ENCODE measurements around the gene FIGN.

The FIGN gene

GRCh38 chr2:163736433-163737189 is 803 bp upstream of the FIGN start:
- DNase-seq, result no peak

- DNase-seq, result peak; percentile 26
Observed at GRCh38 chr2:163734881-163735684, 725 bp downstream of the FIGN start.

GRCh38 chr2:163734401-163734800 is 1.4 kb downstream of the FIGN start:
- DNase-seq, result no peak

- DNase-seq, result no peak
Observed at GRCh38 chr2:163733956-163734355, 1.9 kb downstream of the FIGN start.

GRCh38 chr2:163733301-163733938 is 2.4 kb downstream of the FIGN start:
- DNase-seq, result no peak

- no peak for DNase-seq
Observed at GRCh38 chr2:163732727-163733126, 3.1 kb downstream of the FIGN start.

GRCh38 chr2:163731735-163732134 is 4.1 kb downstream of the FIGN start:
- DNase-seq, result no peak

- DNase-seq, result no peak
Observed at GRCh38 chr2:163730556-163730955, 5.3 kb downstream of the FIGN start.

- DNase-seq, result no peak
Observed at GRCh38 chr2:163729636-163730273, 6.1 kb downstream of the FIGN start.

- no peak for DNase-seq
Observed at GRCh38 chr2:163723881-163724280, 11.9 kb downstream of the FIGN start.

- no peak for DNase-seq
Observed at GRCh38 chr2:163723348-163723747, 12.5 kb downstream of the FIGN start.

GRCh38 chr2:163719331-163719730 is 16.5 kb downstream of the FIGN start:
- DNase-seq, result peak; percentile 34

GRCh38 chr2:163717993-163718680 is 17.7 kb downstream of the FIGN start:
- DNase-seq, result peak; percentile 56

GRCh38 chr2:163717515-163717914 is 18.3 kb downstream of the FIGN start:
- no peak for DNase-seq

GRCh38 chr2:163716101-163716500 is 19.7 kb downstream of the FIGN start:
- DNase-seq, result no peak

GRCh38 chr2:163715668-163716067 is 20.1 kb downstream of the FIGN start:
- DNase-seq, result no peak

- DNase-seq, result no peak
Observed at GRCh38 chr2:163715199-163715598, 20.6 kb downstream of the FIGN start.

- no peak for DNase-seq
Observed at GRCh38 chr2:163713534-163714311, 22.1 kb downstream of the FIGN start.

- no peak for DNase-seq
Observed at GRCh38 chr2:163711699-163712098, 24.1 kb downstream of the FIGN start.

- no peak for DNase-seq
Observed at GRCh38 chr2:163711258-163711657, 24.6 kb downstream of the FIGN start.

GRCh38 chr2:163709270-163709669 is 26.5 kb downstream of the FIGN start:
- no peak for DNase-seq

- DNase-seq, result no peak
Observed at GRCh38 chr2:163708265-163708664, 27.5 kb downstream of the FIGN start.

Measured in NCI-H446 treated with DMSO at 0.1 percent for 48 hours (cell line).